Activated CD8-positive, alpha-beta T cell treated with anti-CD3 and anti-CD28 coated beads, Interleukin-2, amount 10 ng/mL, durations not matched to agents 7 days and 5 days (primary cell): ENCODE measurements around the gene EFNA1. TPM values are rescaled to one million over a fixed set of nuclear protein-coding genes. Genes with fewer than 3 reads are reported as not detected.
"Not testable (repeated sequence)": the region's sequence is repeated elsewhere in the genome, so short reads cannot be mapped to it uniquely, and the experiment has no call there.

Experiments used
- ATAC-seq: fragments of 150-1000 bp; cut with Tn5 transposase; one replicate; pipeline ENCODE4 v1.10.0; 2021; ENCODE audit warnings: moderate library complexity
- CTCF ChIA-PET: fragments of 350-600 bp; sonication (Branson Sonifier 250); formaldehyde crosslinking; loops from one replicate; lab custom pipeline; 2021; ENCODE audit warnings: antibody characterized with exemption; lab: Charles Lee
- POLR2A ChIA-PET: fragments of 350-600 bp; sonication (Branson Sonifier 250); formaldehyde crosslinking; loops from one replicate; lab custom pipeline; 2021; ENCODE audit warnings: antibody characterized with exemption; lab: Charles Lee
- DNase-seq: peaks from one replicate; pipeline ENCODE4 v3.0.0-alpha.2; 2020
- H3K27ac Mint-ChIP-seq: one replicate; pipeline ENCODE4 v1.8.0; 2021; ENCODE audit warnings: mild to moderate bottlenecking, mixed read lengths
- H3K27me3 Mint-ChIP-seq: one replicate; pipeline ENCODE4 v1.8.0; 2021; ENCODE audit warnings: low read depth, mixed read lengths
- H3K36me3 Mint-ChIP-seq: one replicate; pipeline ENCODE4 v1.8.0; 2021; ENCODE audit warnings: low read depth, mixed read lengths
- H3K4me1 Mint-ChIP-seq: one replicate; pipeline ENCODE4 v1.8.0; 2021; ENCODE audit warnings: low read depth, mixed read lengths
- H3K4me3 Mint-ChIP-seq: one replicate; pipeline ENCODE4 v1.8.0; 2021; ENCODE audit warnings: mild to moderate bottlenecking, mixed read lengths
- H3K9me3 Mint-ChIP-seq: one replicate; pipeline ENCODE4 v1.8.0; 2022; ENCODE audit warnings: mixed read lengths; ENCODE audit not compliant: insufficient read depth
- total RNA-seq, 2 experiments: library from RNA; stranded (reverse); gene quantifications; one replicate each; pipeline ENCODE4 v1.2.3, GENCODE V29; 2021

The EFNA1 gene
- total RNA-seq, 2 experiments from 2014 or later = not detected

DNA sequence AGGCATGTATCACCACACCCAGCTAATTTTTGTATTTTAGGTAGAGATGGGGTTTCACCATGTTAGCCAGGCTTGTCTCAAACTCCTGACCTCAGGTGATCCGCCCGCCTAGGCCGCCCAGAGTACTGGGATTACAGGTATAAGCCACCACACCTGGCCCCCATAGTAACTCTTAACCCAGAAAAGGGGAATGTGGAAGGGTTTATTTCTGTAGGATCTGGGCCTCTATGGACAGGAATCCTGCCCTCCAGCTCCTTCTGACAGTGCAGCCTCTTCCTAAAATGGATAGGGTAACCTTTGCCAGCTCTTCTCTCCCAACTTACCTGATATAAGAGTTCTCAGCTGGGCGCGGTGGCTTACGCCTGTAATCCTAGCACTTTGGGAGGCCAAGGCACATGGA is 35.0 kb downstream of the EFNA1 start:
- H3K27me3 Mint-ChIP-seq, H3K4me1 Mint-ChIP-seq, H3K4me3 Mint-ChIP-seq, H3K36me3 Mint-ChIP-seq, ATAC-seq, H3K27ac Mint-ChIP-seq, DNase-seq, H3K9me3 Mint-ChIP-seq: not testable (repeated sequence)
- ChIA-PET POLR2A (interaction anchor here (0.8 kb wide), 1 partner anchor 10 kb away, joined by 3 read pairs; the partner anchor contains the start of gene KRTCAP2), CTCF (interaction anchor here (1.1 to 1.9 kb wide), 3 partner anchors 10 to 77 kb away, joined by 5 to 12 read pairs (median 6); partner anchors contain the start of gene KRTCAP2)

DNA sequence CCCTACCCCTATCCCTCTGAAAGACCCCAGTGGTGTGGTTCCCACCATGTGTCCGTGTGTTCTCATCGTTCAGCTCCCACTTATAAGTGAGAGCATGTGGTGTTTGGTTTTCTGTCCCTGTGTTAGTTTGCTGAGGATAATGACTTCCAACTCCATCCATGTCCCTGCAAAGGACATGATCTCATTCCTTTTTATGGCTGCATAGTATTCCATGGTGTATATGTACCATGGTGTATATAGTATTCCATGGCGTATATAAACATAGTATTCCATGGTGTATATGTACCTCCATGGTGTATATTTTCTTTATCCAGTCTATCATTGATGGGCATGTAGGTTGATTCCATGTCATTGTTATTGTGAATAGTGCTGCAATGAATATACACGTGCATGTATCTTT is 36.1 kb downstream of the EFNA1 start:
- peaks cover 13% of the 10 kb centered on the region for H3K4me1 Mint-ChIP-seq
- POLR2A ChIA-PET, ATAC-seq, H3K9me3 Mint-ChIP-seq, H3K4me3 Mint-ChIP-seq, H3K27me3 Mint-ChIP-seq, H3K27ac Mint-ChIP-seq, H3K36me3 Mint-ChIP-seq, DNase-seq: not testable (repeated sequence)
- CTCF ChIA-PET = interaction anchor here (1.1 to 7.0 kb wide), 4 partner anchors 9 to 78 kb away, joined by 4 to 166 read pairs (median 9); partner anchors contain the start of gene KRTCAP2

DNA sequence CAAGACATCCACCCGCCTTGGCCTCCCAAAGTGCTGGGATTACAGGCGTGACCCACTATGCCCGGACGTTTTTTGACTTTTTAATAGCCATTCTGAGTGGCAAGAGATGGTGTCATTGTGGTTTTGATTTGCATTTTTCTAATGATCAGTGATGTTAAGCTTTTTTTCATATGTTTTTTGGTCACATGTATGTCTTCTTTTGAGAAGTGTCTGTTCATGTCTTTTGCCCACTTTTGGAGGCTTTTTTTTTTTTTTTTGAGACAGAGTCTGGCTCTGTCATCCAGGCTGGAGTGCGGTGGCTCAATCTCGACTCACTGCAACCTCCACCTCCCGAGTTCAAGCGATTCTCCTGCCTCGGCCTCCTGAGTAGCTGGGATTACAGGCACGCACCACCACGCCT is 36.9 kb downstream of the EFNA1 start:
- H3K4me3 Mint-ChIP-seq, DNase-seq, H3K27me3 Mint-ChIP-seq, H3K36me3 Mint-ChIP-seq, ATAC-seq, H3K9me3 Mint-ChIP-seq, H3K27ac Mint-ChIP-seq: not testable (repeated sequence)
- ChIA-PET POLR2A (interaction anchor here (0.6 kb wide), 1 partner anchor 30 kb away, joined by 3 read pairs; no protein-coding TSS in a partner anchor), CTCF (interaction anchor here (1.0 to 7.0 kb wide), 4 partner anchors 8 to 79 kb away, joined by 4 to 166 read pairs (median 22); partner anchors contain the start of genes KRTCAP2 and SLC50A1)
- peaks cover 13% of the 10 kb centered on the region for H3K4me1 Mint-ChIP-seq

GRCh38 chr1:155166051-155166470 is 38.4 kb downstream of the EFNA1 start:
- Mint-ChIP-seq H3K27me3 (no peaks in the 10 kb centered on the region), H3K9me3 (no peaks in the 10 kb centered on the region), H3K4me1 (peaks cover 13% of the 10 kb centered on the region), H3K36me3 (peaks cover 13% of the 10 kb centered on the region), H3K4me3 (no peak overlapping the region), H3K27ac (no peak overlapping the region)
- POLR2A ChIA-PET = no interaction called here
- ATAC-seq = no peak
- CTCF ChIA-PET = interaction anchor here (0.7 to 9.9 kb wide), 11 partner anchors 9 to 80 kb away, joined by 3 to 166 read pairs (median 5); partner anchors contain the start of gene SLC50A1
- DNase-seq = no peak

GRCh38 chr1:155166471-155167165 is 38.9 kb downstream of the EFNA1 start:
- no peak overlapping the region for H3K4me3 Mint-ChIP-seq
- no peaks in the 10 kb centered on the region for H3K9me3 Mint-ChIP-seq
- no peak for DNase-seq
- ChIA-PET POLR2A (interaction anchor here (0.8 kb wide), 2 partner anchors 41 to 75 kb away, joined by 3 to 4 read pairs; no protein-coding TSS in a partner anchor), CTCF (interaction anchor here (0.8 to 9.9 kb wide), 22 partner anchors 9 to 156 kb away, joined by 3 to 166 read pairs (median 4); partner anchors contain the start of genes DPM3, MTX1, SLC50A1 and THBS3)
- H3K4me1 Mint-ChIP-seq = peaks cover 18% of the 10 kb centered on the region
- H3K27me3 Mint-ChIP-seq = no peaks in the 10 kb centered on the region
- H3K36me3 Mint-ChIP-seq = peaks cover 13% of the 10 kb centered on the region
- no peak overlapping the region for H3K27ac Mint-ChIP-seq
- no peak for ATAC-seq

DNA sequence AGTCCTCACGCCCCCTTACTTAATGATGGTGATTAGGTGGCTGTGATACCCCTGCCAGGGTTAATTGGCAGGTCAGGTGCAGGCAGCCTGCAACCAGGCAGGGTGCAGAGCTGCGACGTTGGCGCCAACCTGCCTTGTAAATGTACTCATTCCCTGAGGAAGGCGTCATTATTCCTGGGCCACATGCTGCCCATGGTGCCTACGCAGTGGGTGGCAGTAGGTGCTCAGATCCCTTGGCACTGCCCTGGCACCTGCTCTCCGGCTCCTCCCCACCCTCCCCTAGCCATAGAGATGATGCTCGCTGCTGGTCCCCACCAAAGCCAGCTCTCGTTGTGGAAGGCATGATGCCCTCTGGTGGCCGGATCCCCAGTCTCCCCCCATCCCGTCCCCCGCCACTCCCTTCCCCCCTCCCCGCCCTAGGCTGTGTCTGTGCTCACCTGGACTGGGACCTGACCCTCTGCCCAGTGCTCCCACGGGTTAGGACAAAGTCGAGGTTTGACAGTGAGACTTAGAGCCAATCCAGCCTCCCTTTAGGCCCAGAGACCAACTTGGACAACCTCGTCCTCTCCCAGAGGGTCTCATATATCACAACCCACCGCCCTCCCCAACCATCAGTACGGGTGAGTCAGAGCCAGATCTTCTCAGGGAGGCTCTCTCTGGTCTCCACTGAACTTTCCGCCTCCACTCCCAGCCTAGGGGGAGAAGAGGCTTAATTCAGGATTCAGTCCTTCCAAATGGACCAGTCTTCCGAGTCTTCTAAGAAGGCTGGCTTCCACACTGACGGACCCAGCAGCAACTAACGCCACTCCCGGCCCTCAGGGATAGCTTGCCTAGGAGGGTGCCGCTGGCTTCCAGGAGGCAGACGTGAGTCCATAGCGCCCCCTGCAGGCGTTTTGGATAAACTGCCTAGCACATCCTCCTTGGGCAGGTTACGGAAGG is 39.8 kb downstream of the EFNA1 start:
- DNase-seq (peak; percentile 92), ATAC-seq (peak; percentile 80)
- ChIA-PET CTCF (interaction anchor here (0.6 to 9.9 kb wide), 26 partner anchors 10 to 155 kb away, joined by 3 to 166 read pairs (median 4); partner anchors contain the start of genes ADAM15, DPM3, MTX1 and SLC50A1), POLR2A (interaction anchor here (0.7 to 1.3 kb wide), 5 partner anchors 32 to 212 kb away, joined by 3 to 4 read pairs (median 3); partner anchors contain the start of genes PBXIP1 and SLC50A1)
- Mint-ChIP-seq H3K27me3 (no peaks in the 10 kb centered on the region), H3K4me1 (peaks cover 25% of the 10 kb centered on the region), H3K36me3 (peaks cover 17% of the 10 kb centered on the region), H3K4me3 (peak overlapping the region; percentile 53), H3K27ac (no peak overlapping the region), H3K9me3 (no peaks in the 10 kb centered on the region)

DNA sequence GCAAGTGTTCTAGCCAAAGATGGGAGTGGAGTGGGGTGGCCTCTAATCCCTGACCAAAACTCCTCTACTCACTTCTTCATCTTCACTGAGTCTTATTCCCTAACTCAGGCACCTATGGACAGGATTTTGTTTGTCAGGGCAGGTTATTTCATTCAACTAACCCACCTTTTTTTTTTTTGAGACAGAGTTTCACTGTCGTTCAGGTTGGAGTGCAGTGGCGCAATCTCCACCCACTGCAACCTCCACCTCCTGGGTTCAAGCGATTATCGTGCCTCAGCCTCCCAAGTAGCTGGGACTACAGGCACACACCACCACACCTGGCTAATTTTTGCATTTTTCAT is 40.4 kb downstream of the EFNA1 start:
- POLR2A ChIA-PET = interaction anchor here (0.7 to 1.3 kb wide), 3 partner anchors 33 to 212 kb away, joined by 3 read pairs; partner anchors contain the start of genes PBXIP1 and SLC50A1
- H3K4me1 Mint-ChIP-seq = peaks cover 27% of the 10 kb centered on the region
- H3K27ac Mint-ChIP-seq, H3K4me3 Mint-ChIP-seq, H3K27me3 Mint-ChIP-seq, DNase-seq, H3K9me3 Mint-ChIP-seq, ATAC-seq: not testable (repeated sequence)
- CTCF ChIA-PET = interaction anchor here (0.8 to 9.9 kb wide), 22 partner anchors 10 to 155 kb away, joined by 3 to 166 read pairs (median 5); partner anchors contain the start of genes ADAM15, MTX1, SLC50A1 and THBS3
- H3K36me3 Mint-ChIP-seq = peaks cover 19% of the 10 kb centered on the region

DNA sequence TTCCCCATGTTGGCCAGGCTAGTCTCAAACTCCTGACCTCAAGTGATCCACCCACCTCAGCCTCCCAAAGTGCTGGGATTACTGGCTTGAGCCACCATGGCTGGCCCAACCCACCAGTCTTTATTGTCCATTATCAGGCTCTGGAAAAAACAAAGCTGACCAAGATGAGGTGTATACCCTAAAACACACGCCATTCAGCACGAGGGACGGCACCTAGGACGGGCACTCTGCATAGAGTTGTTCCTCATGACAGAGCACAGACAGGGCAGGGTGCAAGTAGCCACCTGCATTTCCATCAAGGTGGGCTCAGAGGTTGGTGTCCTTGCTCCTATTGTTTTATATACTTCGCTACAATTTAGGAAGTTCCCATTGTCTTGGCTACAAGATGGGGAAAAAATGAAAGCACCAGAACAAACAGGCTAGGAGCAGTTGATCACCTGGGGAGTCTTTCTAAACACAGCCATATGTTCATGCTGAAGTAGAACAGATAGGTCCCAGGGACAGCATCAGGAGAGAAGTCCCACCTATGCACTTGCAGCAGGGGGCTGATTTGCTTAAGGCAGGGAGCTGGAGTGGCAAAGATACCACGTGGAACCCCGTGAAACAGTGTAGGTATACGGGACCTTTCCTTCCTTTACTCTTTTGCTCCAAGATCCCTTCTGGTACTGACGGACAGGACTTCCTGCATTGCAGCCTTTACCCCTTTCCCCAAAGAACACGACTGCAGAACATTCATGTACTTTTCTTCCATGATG is 41.0 kb downstream of the EFNA1 start:
- Mint-ChIP-seq H3K9me3 (no peaks in the 10 kb centered on the region), H3K36me3 (peaks cover 21% of the 10 kb centered on the region), H3K27me3 (no peaks in the 10 kb centered on the region), H3K27ac (no peak overlapping the region), H3K4me1 (peaks cover 32% of the 10 kb centered on the region), H3K4me3 (no peak overlapping the region)
- DNase-seq (no peak), ATAC-seq (no peak)
- CTCF ChIA-PET = interaction anchor here (1.0 to 9.9 kb wide), 20 partner anchors 9 to 154 kb away, joined by 3 to 166 read pairs (median 5); partner anchors contain the start of genes ADAM15, DPM3, MTX1 and SLC50A1
- POLR2A ChIA-PET = interaction anchor here (0.5 to 1.3 kb wide), 3 partner anchors 26 to 213 kb away, joined by 3 read pairs; partner anchors contain the start of genes PBXIP1 and SLC50A1

GRCh38 chr1:155169541-155169940 is 41.9 kb downstream of the EFNA1 start:
- no peak for DNase-seq
- ChIA-PET POLR2A (no interaction called here), CTCF (interaction anchor here (1.0 to 9.9 kb wide), 13 partner anchors 14 to 118 kb away, joined by 3 to 166 read pairs (median 10); partner anchors contain the start of genes ADAM15, DPM3 and SLC50A1)
- Mint-ChIP-seq H3K4me1 (peaks cover 37% of the 10 kb centered on the region), H3K36me3 (peaks cover 25% of the 10 kb centered on the region), H3K4me3 (no peak overlapping the region), H3K27ac (no peak overlapping the region), H3K9me3 (no peaks in the 10 kb centered on the region), H3K27me3 (no peaks in the 10 kb centered on the region)
- no peak for ATAC-seq

- Mint-ChIP-seq H3K27me3 (no peaks in the 10 kb centered on the region), H3K27ac (peak overlapping the region; percentile 23), H3K9me3 (no peaks in the 10 kb centered on the region), H3K36me3 (peaks cover 25% of the 10 kb centered on the region), H3K4me3 (no peak overlapping the region), H3K4me1 (peaks cover 44% of the 10 kb centered on the region)
- CTCF ChIA-PET = interaction anchor here (0.9 to 9.9 kb wide), 7 partner anchors 14 to 119 kb away, joined by 4 to 166 read pairs (median 4); partner anchors contain the start of gene ADAM15
- ATAC-seq = no peak
- no peak for DNase-seq
- POLR2A ChIA-PET = no interaction called here
Observed at GRCh38 chr1:155170101-155170785, 42.6 kb downstream of the EFNA1 start.
